SK-N-SH (cell line): ENCODE measurements around the gene BBS9. TPM values are rescaled to one million over a fixed set of nuclear protein-coding genes. Genes with fewer than 3 reads are reported as not detected.

ENCODE experiments used
- CTCF ChIA-PET: fragments of 300-600, 350-600 bp; formaldehyde crosslinking; extraction: SDS; loops from one replicate; lab custom pipeline; 2021; lab: Yijun Ruan, JAX
- POLR2A ChIA-PET: fragments of 350-600 bp; sonication (Branson Sonifier 250); formaldehyde crosslinking; extraction: SDS; loops from one replicate; lab custom pipeline; 2020; ENCODE audit warnings: antibody characterized with exemption, inconsistent platforms; lab: Yijun Ruan, JAX
- DNase-seq: peaks from one replicate; pipeline ENCODE4 v3.0.0; 2012
- H2AFZ ChIP-seq: fragments of 200-600 bp; sonication (generic); 2 replicates; pipeline ENCODE4 v1.8.1; 2016; ENCODE audit warnings: antibody characterized with exemption, mild to moderate bottlenecking, low read depth
- H3F3A ChIP-seq: fragments of 200-600 bp; sonication (generic); replicated peaks from 2 replicates; pipeline ENCODE3; 2016; ENCODE audit warnings: antibody characterized with exemption, mild to moderate bottlenecking; ENCODE audit not compliant: insufficient read depth
- H3K27ac ChIP-seq, 2 experiments: fragments of 200-500 bp in 1 of 2; fragments of 200-600 bp in 1 of 2; sonication (Bioruptor generic) in 1 of 2; sonication (generic), shearing (Covaris generic) in 1 of 2; 2 replicates each; pipeline versions ENCODE4 v1.5.1 to v1.6.1; 2014 to 2016; ENCODE audit warnings: low read depth in 2 of 2, inconsistent platforms in 1 of 2, low read length in 1 of 2, mild to moderate bottlenecking in 1 of 2, mixed read lengths in 1 of 2
- H3K27me3 ChIP-seq: fragments of 200-600 bp; sonication (generic), shearing (Covaris generic); 2 replicates; pipeline ENCODE4 v1.6.1; 2016; ENCODE audit warnings: mixed run types; ENCODE audit not compliant: insufficient read depth
- H3K36me3 ChIP-seq, 2 experiments: fragments of 200-500 bp in 1 of 2; fragments of 200-600 bp in 1 of 2; sonication (Bioruptor generic) in 1 of 2; sonication (generic) in 1 of 2; replicated peaks in 1 of 2; 2 replicates each; pipeline versions ENCODE3 to v1.5.1; 2014 to 2016; ENCODE audit warnings: low read length in 1 of 2, mild to moderate bottlenecking in 1 of 2; ENCODE audit not compliant: insufficient read depth in 2 of 2, control insufficient read depth in 1 of 2
- H3K4me1 ChIP-seq, 2 experiments: fragments of 200-500 bp in 1 of 2; fragments of 200-600 bp in 1 of 2; sonication (Bioruptor generic) in 1 of 2; sonication (generic), shearing (Covaris generic) in 1 of 2; 2 replicates each; pipeline versions ENCODE4 v1.5.1 to v1.6.1; 2014 to 2016; ENCODE audit warnings: low read depth in 1 of 2, low read length in 1 of 2, mixed run types in 1 of 2; ENCODE audit not compliant: insufficient read depth in 2 of 2, control insufficient read depth in 1 of 2
- H3K4me2 ChIP-seq: fragments of 200-600 bp; sonication (generic), shearing (Covaris generic); 2 replicates; pipeline ENCODE4 v1.6.1; 2017; ENCODE audit warnings: mixed run types
- H3K4me3 ChIP-seq, 2 experiments: fragments of 200-500 bp in 1 of 2; fragments of 200-600 bp in 1 of 2; sonication (Bioruptor generic) in 1 of 2; sonication (generic), shearing (Covaris generic) in 1 of 2; 2 replicates each; pipeline versions ENCODE4 v1.5.1 to v1.8.1; 2014 to 2016; ENCODE audit warnings: low read depth in 2 of 2, inconsistent platforms in 1 of 2, low read length in 1 of 2, mild to moderate bottlenecking in 1 of 2, mixed read lengths in 1 of 2, moderate library complexity in 1 of 2
- H3K79me2 ChIP-seq: fragments of 200-600 bp; sonication (generic); 2 replicates; pipeline ENCODE4 v1.8.1; 2017; ENCODE audit warnings: mild to moderate bottlenecking; ENCODE audit not compliant: insufficient read depth
- H3K9ac ChIP-seq: fragments of 200-600 bp; sonication (generic); 2 replicates; pipeline ENCODE4 v1.6.1; 2017; ENCODE audit warnings: mixed run types
- H3K9me2 ChIP-seq: fragments of 200-600 bp; sonication (generic); 2 replicates; pipeline ENCODE4 v1.6.1; 2017; ENCODE audit warnings: mixed run types
- H3K9me3 ChIP-seq: fragments of 200-600 bp; sonication (generic); 2 replicates; pipeline ENCODE4 v1.6.1; 2017; ENCODE audit warnings: mixed run types, mild to moderate bottlenecking, moderate library complexity
- H4K20me1 ChIP-seq: fragments of 200-600 bp; sonication (generic); 2 replicates; pipeline ENCODE4 v1.6.1; 2017; ENCODE audit warnings: mild to moderate bottlenecking, mixed run types; ENCODE audit not compliant: insufficient read depth
- FOXM1 ChIP-seq: IDR thresholded peaks from 2 replicates; pipeline ENCODE4 v1.4.0; 2012; ENCODE audit warnings: low read depth, mild to moderate bottlenecking
- IRF3 ChIP-seq: fragments of 150-350 bp; IDR thresholded peaks from 2 replicates; pipeline ENCODE4 v1.6.1; 2016; ENCODE audit warnings: mild to moderate bottlenecking, low read depth, low read length
- MXI1 ChIP-seq: IDR thresholded peaks from 2 replicates; pipeline ENCODE4 v1.6.1; 2012; ENCODE audit warnings: mild to moderate bottlenecking, low read depth, low read length, improper control_type of control experiment
- NFIC ChIP-seq: IDR thresholded peaks from 2 replicates; pipeline ENCODE4 v1.4.0; 2012; ENCODE audit warnings: borderline replicate concordance
- NRF1 ChIP-seq: IDR thresholded peaks from 2 replicates; pipeline ENCODE4 v1.6.1; 2012; ENCODE audit warnings: low read depth, mild to moderate bottlenecking, low read length
- PBX3 ChIP-seq: IDR thresholded peaks from 2 replicates; pipeline ENCODE4; 2012
- POLR2AphosphoS5 ChIP-seq: IDR thresholded peaks from 2 replicates; pipeline ENCODE4 v1.6.1; 2012; ENCODE audit warnings: low read depth, low read length
- RFX5 ChIP-seq: IDR thresholded peaks from 2 replicates; pipeline ENCODE4 v1.6.1; 2012; ENCODE audit warnings: mild to moderate bottlenecking, improper control_type of control experiment, low read length
- RXRA ChIP-seq: IDR thresholded peaks from 2 replicates; pipeline ENCODE4 v1.4.0; 2012; ENCODE audit warnings: low read depth, mild to moderate bottlenecking, borderline replicate concordance
- SIN3A ChIP-seq: IDR thresholded peaks from 2 replicates; pipeline ENCODE4 v1.6.1; 2012; ENCODE audit warnings: low read depth, mild to moderate bottlenecking, low read length, moderate library complexity, borderline replicate concordance
- SMC3 ChIP-seq: IDR thresholded peaks from 2 replicates; pipeline ENCODE4 v1.6.1; 2012; ENCODE audit warnings: low read depth, low read length, improper control_type of control experiment
- TAF1 ChIP-seq: IDR thresholded peaks from 2 replicates; pipeline ENCODE4 v1.6.1; 2012; ENCODE audit warnings: low read depth, mild to moderate bottlenecking, low read length, moderate library complexity, borderline replicate concordance
- USF1 ChIP-seq: IDR thresholded peaks from 2 replicates; pipeline ENCODE4 v1.4.0; 2012; ENCODE audit warnings: low read depth, borderline replicate concordance
- WGBS: methylation state at CpG from one replicate; pipeline ENCODE4 v1.1.6; 2017; ENCODE audit warnings: low lambda C conversion rate; 5-methylcytosine and 5-hydroxymethylcytosine counted together
- polyA plus RNA-seq, 3 experiments: library from polyadenylated mRNA; depleted of rRNA; stranded (reverse); fragments of >200 nt; gene quantifications; 2 replicates each; pipeline ENCODE4 v1.2.3, GENCODE V29; 2012
- TF ChIP-seq, protein P1 (sequence below): fragments of 200-600 bp; sonication (generic); IDR thresholded peaks from 2 replicates; pipeline ENCODE4 v1.6.1; 2017; ENCODE audit warnings: antibody characterized with exemption, mild to moderate bottlenecking, moderate library complexity
- TF ChIP-seq, protein P2 (sequence below): IDR thresholded peaks from 2 replicates; pipeline ENCODE4 v1.4.0; 2012; ENCODE audit warnings: low read depth, borderline replicate concordance
- TF ChIP-seq, protein P3 (sequence below): IDR thresholded peaks from 2 replicates; pipeline ENCODE4 v1.4.0; 2012; ENCODE audit warnings: low read depth

Gene BBS9
- polyA plus RNA-seq, 1 of the 3 experiments (the other 2 are of a cell fraction) = 7.5 TPM

DNA sequence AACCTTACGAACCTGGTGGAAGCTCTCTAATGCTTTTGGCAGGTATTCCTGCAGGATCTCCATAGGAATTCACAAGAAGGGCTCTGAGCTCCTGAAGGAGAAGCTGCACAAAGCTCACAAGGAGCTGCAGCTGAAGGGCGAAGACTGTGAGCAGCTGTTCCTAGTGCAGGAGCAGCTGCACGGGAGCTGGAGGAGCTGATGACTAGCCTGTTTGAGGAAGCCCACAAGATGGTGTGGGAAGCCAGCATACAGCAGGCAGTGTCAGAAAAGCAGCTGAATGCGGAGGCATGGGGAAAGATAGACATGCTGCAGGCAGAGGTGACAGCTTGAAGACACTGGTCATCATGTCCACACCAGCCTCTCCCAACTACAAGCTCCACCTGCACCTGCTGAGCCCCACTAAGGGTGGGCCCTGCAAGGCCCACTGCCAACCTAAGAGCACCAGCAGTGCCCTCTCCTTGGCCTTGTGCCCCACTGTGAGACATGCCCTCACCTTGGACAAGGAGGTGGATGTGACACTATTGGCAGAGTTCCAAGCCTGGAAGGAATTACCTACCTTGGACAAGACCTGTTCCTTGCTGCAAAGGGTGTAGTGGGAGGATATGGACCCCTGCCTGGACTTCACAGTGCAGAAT is 250.6 kb downstream of the BBS9 start:
- Histone ChIP-seq H3K4me3 (no peak overlapping the region), H3K4me2 (no peak overlapping the region), H3K27me3 (no peaks in the 10 kb centered on the region), H2AFZ (no peak overlapping the region), H3K4me1 (no peaks in the 10 kb centered on the region), H3K79me2 (no peaks in the 10 kb centered on the region), H3K9me2 (no peaks in the 10 kb centered on the region), H3F3A (no peaks in the 10 kb centered on the region), H3K36me3 (peaks cover 0 to 4% of the 10 kb centered on the region in 2 experiments), H3K9ac (no peak overlapping the region), H3K9me3 (no peaks in the 10 kb centered on the region), H4K20me1 (no peaks in the 10 kb centered on the region), H3K27ac (no peak overlapping the region)
- no peak for DNase-seq
- TF ChIP-seq NRF1 = no peak
- no peak for TF ChIP-seq FOXM1
- TF ChIP-seq SIN3A = no peak
- no peak for TF ChIP-seq MXI1
- no peak for TF ChIP-seq SMC3
- TF ChIP-seq NFIC = no peak
- TF ChIP-seq, protein P1, sequence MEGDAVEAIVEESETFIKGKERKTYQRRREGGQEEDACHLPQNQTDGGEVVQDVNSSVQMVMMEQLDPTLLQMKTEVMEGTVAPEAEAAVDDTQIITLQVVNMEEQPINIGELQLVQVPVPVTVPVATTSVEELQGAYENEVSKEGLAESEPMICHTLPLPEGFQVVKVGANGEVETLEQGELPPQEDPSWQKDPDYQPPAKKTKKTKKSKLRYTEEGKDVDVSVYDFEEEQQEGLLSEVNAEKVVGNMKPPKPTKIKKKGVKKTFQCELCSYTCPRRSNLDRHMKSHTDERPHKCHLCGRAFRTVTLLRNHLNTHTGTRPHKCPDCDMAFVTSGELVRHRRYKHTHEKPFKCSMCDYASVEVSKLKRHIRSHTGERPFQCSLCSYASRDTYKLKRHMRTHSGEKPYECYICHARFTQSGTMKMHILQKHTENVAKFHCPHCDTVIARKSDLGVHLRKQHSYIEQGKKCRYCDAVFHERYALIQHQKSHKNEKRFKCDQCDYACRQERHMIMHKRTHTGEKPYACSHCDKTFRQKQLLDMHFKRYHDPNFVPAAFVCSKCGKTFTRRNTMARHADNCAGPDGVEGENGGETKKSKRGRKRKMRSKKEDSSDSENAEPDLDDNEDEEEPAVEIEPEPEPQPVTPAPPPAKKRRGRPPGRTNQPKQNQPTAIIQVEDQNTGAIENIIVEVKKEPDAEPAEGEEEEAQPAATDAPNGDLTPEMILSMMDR = no peak
- no peak for TF ChIP-seq POLR2AphosphoS5
- TF ChIP-seq RFX5 = no peak
- TF ChIP-seq, protein P2, sequence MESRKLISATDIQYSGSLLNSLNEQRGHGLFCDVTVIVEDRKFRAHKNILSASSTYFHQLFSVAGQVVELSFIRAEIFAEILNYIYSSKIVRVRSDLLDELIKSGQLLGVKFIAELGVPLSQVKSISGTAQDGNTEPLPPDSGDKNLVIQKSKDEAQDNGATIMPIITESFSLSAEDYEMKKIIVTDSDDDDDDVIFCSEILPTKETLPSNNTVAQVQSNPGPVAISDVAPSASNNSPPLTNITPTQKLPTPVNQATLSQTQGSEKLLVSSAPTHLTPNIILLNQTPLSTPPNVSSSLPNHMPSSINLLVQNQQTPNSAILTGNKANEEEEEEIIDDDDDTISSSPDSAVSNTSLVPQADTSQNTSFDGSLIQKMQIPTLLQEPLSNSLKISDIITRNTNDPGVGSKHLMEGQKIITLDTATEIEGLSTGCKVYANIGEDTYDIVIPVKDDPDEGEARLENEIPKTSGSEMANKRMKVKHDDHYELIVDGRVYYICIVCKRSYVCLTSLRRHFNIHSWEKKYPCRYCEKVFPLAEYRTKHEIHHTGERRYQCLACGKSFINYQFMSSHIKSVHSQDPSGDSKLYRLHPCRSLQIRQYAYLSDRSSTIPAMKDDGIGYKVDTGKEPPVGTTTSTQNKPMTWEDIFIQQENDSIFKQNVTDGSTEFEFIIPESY = no peak
- no peak for TF ChIP-seq IRF3
- no peak for TF ChIP-seq PBX3
- no peak for TF ChIP-seq USF1
- TF ChIP-seq TAF1 = no peak
- TF ChIP-seq, protein P3, sequence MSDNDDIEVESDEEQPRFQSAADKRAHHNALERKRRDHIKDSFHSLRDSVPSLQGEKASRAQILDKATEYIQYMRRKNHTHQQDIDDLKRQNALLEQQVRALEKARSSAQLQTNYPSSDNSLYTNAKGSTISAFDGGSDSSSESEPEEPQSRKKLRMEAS = no peak
- no peak for TF ChIP-seq RXRA
- ChIA-PET POLR2A (no interaction called here), CTCF (interaction anchor here (1.1 kb wide), 1 partner anchor 21 kb away, joined by 3 read pairs; no protein-coding TSS in a partner anchor)
- 85% methylated on average over 4 of the region's 4 CpGs for WGBS
